ENCODE results near the gene OGFOD2.

Gene OGFOD2

DNA sequence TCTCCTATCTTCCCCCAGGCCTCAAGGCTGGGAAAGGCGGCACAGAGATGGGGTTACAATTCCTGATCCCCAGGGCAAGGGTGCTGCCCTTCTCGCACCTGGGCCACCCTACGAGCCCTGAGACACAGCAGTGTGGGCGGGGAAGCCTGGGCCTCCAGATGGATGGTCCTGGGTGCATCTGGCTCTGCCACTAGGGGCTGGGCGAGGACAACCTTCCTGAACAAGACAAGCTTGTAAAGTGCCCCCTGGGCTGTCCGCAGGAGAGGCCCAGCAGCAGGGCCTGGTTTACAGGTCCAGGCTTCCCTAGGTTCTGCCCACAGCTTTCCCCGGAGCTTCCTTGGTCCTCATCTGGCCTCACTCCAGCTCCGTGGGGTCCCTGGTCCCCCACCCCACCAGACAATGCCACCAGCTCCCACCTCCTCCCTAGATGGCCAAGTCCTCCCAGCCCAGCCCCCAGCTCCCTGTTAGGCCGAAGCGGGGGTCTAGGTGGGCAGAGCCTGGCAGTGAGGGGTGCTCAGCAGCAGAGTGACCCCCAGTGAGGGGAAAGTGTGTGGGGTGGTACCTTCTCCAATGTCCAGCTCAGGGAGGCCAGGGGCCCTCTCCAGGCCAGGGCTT lies 14.3 kb downstream of the OGFOD2 start:
- no peak for DNase-seq (ENCODE audit: low read depth in 2 of 2)

DNA sequence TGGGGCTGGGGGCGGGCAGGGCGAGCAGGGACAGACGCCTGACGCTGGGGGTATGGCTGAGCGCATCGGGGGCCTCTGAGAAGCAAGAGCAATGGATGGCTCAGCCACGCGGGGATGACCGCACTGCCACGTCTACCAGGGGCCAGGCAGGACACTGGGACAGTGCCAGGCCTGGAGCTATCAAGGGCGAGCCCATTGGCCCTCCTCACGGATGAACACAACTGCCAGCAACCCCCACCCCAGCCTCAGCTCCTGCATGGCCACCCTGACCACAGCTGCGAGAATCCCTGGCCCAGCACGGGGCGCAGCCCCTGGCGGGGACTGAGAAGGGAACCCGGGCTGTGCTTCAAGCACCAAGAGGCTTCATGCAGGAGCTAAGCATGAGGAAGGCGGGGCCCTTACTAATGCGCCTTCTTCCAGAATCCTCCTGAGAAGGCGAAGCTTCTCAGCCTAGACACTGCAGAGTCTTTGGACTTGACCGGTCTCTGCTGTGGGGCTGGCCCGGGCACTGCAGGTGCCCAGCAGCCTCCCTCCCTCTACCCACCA lies 14.9 kb downstream of the OGFOD2 start:
- DNase-seq (ENCODE audit: low read depth in 2 of 2): no peak

DNA sequence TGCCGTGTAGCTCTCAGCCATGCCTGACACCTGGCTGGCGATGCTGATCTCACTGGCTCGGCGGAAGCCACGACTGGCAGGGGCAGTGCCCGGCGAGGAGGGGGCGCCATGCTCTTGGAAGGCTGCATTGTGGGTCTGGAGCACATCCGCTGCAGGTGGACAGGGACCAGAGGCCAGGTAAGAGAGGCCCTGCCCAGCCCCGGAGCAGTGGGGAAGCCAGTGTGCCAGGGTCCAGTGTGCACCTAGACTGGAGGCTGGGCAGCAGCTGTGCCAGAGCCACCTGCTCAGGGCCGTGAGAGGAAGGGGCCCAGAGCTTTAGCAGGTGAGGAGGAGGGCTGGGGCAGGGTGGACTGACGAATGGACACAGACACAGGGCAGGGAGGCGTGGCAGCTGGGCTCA lies 15.5 kb downstream of the OGFOD2 start:
- no peak for DNase-seq (ENCODE audit: low read depth in 2 of 2)

DNA sequence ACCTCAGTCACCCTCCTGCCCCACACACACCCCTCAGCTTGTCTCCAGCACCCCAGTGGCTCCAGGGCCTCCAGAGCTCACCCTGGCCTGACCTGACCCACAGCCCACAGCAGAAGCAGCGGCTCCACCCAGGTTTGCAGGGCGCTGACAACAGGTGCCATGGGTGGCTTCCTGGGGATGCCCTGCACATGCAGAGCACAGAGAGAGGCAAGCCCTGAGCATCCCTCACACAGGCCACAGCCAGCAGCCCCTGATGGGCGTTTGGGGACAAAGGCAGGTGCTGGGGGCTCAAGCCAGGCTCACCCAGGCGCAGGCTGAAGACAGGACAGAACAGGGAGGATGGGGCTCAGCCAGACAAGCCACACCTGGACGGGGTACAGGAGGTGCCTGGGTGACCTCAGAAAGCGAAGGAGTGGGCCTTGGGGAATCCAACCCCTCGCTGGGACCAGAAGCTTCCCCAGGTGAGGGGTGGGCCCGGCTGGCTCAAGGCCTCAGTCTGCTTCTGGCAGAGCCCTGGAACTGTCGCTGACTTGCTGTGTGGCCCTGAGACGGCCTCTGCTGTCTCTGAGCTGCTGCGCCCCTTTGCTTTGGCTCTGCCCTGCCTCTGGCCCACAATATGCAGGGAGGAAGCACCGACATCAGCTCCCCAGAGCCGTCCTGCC lies 16.0 kb downstream of the OGFOD2 start:
- DNase-seq (ENCODE audit: low read depth in 2 of 2): no peak

DNA sequence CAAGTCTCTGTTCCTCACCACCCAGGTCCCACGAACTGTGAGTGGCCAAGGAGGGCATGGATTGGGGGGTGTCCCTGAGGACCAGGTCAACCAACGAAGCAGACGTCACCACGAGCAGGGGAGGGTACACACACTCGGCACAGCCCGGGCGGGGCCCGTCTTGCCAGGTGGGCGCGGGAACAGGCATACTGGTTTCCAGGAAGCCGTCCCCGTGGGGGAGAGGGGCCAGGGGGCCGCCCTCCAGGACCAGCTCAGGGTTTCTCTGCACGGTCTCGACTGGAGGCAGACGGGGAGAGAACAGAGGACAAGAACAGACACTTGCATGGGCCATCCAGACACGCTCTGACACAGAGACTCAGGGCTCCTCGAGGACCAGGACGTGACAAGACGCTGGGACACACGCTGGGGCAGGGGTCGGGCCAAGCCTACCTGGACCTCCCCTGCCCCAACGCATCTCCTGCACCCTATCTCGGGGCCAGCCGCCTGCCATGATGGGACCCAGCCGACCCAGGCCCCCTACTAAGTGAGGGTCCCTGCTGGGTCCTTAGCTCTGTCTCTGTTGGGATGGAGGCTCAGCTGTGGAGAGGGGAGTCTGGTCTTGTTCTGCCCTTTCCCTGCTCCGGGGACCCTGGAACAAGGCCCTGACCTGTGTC lies 16.7 kb downstream of the OGFOD2 start:
- no peak for DNase-seq (ENCODE audit: low read depth in 2 of 2)

DNA sequence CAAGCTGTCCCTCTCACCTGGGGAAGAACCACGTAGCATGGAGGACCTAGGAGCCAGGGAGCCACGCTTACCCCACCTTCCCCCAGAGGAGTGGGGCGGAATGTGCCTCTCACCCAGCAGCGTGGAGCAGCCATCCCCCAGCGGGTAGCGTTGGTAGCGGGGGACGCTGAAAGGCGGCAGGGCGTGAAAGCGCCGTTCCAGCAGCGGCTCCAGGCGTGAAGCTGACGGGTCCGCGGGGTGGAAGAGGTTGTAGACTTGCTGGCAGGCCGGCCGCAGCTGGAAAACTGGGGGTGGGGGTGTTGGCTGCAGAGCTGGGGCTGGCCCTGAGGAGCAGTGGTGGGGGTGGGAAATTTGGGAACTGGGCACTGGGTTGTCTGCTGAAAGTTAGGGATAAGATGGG lies 17.3 kb downstream of the OGFOD2 start:
- no peak for DNase-seq (ENCODE audit: low read depth in 2 of 2)

DNA sequence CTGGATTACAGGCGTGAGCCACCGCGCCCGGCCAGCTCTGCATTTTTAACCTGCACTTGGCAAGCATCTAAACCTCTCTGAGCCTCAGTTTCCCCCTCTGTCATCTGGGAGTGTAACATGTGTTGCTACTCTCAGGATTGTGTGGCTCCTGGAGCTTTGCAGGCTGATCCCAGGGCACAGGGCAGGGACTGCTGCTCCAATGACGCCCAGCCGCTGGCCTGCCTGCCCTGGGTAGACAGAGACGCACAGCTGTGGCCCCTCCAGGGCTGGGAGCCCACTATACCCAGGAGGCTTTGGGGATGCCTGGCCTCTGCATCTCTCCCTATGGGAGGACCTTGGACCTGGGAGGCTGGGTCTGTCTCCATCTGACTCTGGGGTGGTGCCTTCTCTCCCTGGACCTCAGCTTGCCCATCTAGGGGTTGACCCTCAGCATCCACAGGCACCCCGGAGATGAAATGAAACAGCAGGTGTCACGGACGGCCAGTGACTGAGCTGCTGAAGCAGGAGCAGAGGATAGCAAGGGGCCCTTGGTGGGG lies 19.2 kb downstream of the OGFOD2 start:
- DNase-seq (ENCODE audit: low read depth in 2 of 2): no peak

DNA sequence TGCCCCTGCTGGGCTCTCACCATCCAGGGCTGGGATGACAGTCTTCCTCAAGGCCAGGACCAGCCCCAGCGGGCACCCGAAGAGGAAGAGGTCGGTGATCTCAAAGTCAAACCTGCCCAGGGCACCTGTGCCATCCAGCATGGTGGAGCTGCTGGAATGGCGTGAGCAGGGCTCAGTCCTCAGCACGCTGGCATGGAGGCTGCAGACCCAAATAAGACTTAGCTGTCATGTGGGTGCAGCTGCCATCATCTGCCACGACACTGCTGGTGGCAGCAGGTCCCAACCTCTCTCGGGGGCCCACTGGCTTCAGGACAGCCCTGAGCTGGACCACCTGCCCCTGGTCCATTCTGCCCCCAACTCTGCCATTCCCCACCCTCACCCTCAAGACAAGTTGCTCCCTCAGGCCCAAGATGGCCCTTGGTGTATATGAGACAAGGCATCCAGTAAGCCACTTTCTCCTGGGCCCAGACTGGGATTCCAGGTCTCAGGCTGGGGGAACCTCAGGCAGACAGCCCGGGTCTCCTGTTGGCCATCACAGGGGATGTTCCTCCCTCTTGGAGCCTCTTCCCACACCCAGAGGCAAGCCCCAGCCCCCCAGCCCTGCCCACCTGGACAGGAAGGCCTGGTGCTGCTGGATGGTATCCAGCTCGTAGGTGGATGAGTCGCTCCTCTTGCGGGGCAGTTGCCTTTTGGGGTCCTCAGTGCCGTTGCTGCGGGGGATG lies 19.9 kb downstream of the OGFOD2 start:
- no peak for DNase-seq (ENCODE audit: low read depth in 2 of 2)

DNA sequence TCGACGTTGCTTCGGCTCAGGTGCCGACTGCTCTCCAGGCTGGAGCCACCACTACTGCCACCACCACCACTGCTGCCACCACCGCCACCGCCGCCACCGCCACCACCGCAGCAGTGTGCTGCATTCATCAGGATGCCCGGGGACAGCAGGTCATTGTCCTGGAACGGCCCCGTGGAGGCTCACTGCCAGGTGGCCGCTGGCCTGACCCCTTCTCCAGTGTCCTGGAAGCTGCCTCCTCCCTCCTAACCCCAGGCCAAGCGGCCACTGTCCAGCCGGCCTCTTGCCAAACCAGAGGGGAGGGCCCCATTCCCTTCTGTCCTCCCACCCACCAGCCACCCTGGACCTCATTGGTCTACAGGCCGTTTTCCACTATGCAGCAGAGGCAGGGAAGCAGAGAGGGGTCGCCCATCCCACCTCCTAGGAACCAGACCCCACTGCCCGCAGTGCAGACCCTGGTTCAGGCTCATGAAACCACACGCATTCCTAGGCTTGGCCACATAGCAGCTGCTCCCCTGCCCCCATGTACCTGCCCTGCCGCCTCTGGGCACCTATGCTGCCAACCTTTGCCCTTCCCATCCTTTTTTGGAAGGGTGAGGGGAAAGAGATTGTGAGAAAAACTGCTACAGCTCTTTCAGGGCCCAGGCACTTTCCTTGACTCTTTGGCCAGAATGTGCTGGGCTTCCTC lies 20.6 kb downstream of the OGFOD2 start:
- DNase-seq (ENCODE audit: low read depth in 2 of 2): no peak

DNA sequence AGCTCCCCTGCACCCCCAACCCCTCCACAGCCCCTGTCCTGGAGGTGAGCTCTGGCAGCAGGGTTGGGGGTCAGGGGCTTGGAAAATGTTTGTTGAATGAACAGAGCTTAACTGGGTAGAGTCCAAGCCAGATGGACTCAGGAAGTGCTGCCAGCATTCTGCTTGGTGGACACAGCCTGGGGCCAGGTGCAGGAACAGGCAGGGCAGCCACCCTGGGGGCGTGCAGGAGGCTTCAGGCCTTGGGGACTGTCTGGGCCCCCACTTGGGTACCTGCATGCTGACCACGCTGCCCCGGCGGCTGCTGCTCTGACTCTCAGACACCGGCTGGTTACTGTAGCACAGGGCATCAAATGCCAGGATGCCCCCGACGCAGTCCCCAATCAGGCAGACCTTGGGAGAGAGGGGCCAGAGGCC lies 21.2 kb downstream of the OGFOD2 start:
- no peak for DNase-seq (ENCODE audit: low read depth in 2 of 2)

DNA sequence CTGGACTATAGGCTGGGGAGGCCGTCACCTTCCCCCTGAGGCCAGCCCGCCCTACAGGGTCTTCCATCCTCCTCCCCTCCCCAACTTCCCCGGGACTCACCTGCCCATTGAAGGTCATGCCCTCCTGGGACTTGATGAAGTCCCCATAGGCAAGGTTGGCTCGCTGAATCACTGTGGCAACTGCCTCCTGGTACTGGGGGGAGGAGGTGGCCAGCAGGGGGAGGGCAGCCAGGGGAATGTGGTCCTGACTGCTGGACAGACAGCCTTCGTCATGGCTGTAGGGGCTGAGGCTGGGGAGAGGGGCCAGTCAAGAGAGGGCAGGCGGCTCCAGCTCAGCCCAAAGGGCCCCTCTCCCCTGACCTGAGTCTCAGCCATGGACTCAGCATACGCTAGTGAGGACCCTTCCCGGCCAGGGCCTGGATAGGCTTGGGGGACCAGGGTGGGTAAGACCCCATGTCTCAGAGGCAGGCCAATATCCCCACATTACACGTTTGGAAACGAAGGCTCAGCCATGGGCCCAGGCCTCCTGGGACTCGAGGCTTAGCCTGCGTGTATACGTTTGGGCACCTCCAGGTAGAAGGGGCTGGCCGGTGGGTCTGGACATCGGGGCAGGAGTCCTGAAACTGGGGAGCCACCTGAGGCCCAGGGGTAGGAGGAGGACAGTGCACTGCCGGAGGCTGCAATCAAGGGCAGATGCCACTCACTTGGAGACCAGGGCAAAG lies 21.7 kb downstream of the OGFOD2 start:
- DNase-seq (ENCODE audit: low read depth in 2 of 2): no peak

DNA sequence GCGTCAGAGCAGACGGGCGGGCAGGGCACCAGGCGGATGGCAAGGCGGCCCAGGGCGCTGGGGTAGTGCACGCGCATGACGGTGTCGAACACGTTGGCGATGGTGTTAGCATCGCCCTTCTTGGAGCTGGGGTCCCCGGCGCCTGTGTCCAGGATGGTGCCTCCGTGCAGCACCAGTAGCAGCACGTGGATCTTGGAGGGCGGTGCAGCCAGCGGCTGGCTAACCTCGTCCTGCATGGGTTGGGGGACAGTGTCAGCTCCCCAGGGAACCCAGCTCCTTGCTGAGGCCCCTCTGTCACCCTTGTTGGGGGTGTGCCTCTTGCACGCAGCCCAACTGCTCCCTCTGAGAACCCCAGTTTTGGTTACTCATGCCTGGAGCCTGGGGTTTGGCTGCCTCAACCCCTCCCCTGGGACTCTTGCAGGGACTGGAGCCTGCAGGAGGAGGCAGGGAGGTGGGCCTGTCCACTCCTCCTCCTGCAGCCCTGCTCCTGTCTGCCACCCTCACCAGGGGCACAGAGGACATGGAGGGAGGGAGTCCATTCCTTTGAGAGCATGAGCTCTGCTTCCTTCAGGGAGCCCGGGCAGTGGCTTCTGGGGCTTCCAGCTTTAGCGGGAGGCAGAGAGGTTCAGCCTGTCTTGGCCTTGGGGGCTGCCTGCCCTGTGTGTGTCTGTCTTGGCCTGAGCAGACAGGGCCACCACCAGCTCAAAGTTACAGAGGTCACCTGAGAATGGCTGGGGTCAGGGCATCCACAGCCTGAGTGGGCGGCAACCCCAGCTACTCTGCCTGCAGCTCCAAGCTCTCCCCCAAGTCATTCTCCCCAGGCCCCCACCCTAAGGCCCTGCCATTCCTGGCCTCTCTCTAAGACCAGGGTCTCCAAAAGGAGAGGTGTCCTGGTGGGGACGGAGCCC lies 22.6 kb downstream of the OGFOD2 start:
- DNase-seq (ENCODE audit: low read depth in 2 of 2): no peak

DNA sequence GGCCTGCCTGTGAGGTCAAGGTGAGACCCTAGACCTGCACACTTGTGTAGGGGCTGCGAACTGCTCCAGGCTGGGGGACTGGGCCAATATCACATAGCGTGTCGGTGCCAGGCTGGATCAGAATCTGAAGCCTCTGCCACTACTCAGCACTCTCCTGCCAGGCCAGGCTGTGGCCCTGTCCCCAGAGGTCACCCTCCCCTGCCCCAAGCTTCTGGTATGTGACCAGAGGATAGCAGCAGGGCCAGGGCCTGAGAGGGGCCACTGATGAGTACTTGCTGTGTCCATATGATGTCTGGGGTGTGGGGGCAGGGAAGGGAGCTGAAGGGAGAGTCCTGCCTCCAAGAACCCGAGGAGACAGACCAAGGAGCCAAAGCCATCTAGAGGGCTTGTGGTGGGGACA lies 23.3 kb downstream of the OGFOD2 start:
- DNase-seq (ENCODE audit: low read depth in 2 of 2): no peak

DNA sequence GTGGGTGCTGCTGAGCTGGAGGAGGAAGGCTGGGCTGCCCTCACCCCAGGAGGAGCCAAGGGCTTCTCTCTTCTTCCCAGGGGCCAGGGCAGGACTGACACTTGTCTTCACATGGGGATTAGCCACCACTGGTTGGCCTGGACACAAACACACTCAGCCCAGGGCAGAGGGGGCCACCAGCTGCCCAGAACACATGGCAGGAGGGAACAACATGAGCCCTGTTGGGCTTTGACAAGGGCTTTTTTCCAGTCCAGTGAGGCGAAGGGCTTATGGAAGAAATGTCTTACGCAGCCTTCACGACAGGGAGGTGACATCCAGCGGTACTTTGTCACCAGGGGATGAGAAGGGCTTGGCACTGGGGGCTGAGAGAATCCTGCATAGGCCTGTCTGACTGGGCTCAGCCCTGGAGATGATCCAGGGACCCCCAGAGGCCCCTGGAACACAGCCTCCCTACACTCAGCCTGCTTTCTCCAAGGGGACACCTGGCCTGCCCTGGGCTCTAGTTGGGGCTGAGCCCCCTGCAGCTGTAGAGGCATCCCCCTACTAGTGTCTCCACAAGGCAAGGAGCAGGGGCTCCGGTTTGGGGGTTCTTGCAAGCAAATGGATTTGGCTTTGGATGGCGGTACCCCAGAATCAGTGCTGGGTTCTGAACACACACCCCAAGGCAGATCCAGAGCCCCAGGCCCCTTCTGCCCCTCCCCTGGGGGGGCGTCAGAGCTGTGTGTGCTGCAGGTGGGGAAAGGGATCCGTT lies 24.3 kb downstream of the OGFOD2 start:
- DNase-seq (ENCODE audit: low read depth in 2 of 2): no peak

DNA sequence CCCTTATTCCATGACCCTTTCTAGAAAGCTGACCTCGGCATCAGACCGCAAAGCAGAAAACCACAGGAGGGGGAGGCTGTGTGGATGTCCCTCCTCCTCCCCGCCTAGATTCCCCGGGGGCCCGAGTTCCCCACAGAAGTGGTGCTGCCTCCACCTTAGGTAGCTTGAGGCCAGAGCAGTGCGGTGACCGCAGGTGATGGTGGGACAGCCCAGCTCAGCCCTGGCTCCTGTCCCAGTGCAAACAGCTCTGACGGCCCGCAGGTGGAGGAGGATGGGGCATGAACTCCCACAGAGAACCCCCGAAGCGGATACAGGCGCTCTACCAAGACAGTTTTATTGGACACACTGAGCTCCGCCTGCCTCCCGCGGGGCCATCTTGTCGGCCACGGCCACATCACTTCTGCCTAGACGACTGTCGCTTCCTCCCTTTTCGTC lies 25.0 kb downstream of the OGFOD2 start:
- no peak for DNase-seq (ENCODE audit: low read depth in 2 of 2)

DNA sequence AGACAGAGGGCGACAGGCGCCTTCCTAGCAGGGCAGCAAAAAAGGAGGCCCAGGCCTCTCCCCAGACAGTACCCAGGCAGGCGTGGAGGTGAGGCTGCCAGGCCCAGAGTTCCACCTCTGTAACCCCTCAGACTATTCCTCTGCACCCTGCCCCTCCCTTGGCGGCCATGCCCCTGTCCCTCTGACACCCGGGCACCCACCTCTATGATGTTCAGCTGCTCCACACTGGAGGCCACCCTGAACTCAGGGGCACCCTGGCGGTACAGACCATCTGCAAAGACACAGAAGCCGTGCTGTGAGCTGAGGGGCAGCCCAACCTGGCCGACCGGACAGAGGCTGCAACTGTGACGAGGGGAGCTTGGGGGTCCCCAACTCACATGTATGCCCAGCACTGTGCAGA lies 25.5 kb downstream of the OGFOD2 start:
- DNase-seq (ENCODE audit: low read depth in 2 of 2): no peak

DNA sequence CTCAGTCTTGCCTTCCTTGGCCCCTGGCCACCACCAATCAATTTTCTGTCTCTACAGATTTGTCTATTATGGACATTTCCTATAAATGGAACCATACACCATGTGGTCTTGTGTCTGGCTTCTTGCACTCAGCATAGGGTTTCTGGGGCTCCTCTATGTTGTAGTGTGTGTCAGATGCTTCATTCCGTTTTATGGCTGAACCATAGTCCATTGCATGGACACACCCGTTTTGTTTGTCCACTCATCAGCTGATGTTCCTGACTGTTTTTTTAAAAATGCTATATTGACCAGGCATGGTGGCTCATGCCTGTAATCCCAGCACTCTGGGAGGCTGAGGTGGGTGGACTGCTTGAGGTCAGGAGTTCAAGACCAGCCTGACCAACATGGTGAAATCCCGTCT lies 26.4 kb downstream of the OGFOD2 start:
- DNase-seq (ENCODE audit: low read depth in 2 of 2): no peak

DNA sequence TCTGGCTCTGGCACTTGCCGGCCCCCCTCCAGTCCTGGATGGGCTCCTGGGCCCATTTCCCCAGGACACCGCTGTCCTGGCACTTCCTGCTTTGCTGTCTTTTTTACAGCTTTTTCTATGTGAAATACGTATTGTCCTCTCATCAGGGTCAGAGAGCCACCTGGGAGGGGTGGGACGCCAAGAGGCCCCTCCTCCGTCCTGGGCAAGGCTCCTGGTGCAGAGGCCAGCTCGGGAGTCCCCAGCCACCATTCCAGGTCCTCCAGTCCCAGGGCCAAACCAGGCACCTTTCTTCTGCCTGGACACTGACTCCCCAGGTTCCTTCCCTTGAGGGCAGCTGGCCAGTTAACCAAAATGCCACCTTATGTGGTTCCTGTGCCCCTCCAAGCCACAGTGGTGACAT lies 28.2 kb downstream of the OGFOD2 start:
- no peak for DNase-seq (ENCODE audit: low read depth in 2 of 2)

DNA sequence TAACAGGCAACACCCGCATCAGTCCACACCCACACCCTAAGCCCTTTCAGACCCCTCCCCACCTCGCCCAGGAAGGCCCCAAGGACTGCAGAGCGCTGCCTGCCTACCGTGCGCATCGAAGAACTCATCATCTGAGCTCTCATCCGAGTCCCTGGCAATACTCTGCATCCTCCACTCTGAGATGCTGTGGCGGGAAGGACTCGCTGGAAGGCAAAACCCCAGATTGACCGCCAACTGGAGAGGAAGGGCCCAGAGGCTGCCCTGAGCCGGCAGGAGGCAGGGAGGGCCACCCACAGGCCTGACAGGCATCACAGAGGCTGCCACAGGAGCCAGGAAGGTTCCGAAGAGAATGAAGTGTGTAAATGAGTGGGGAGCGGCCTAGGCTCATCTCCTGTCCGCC lies 29.2 kb downstream of the OGFOD2 start:
- no peak for DNase-seq (ENCODE audit: low read depth in 2 of 2)
